GM19452 (cell line): ENCODE data around the gene C1QB.
"Not testable (repeated sequence)": the region's sequence is repeated elsewhere in the genome, so short reads cannot be mapped to it uniquely, and the experiment has no call there.

ENCODE experiments used
- ATAC-seq: cut with Tn5 transposase; IDR thresholded peaks from one replicate; pipeline ENCODE4 v1.9.1; 2021; ENCODE audit not compliant: unreplicated experiment

Gene C1QB

GRCh38 chr1:22691031-22691753, 38.2 kb downstream of the C1QB start:
- no peak for ATAC-seq

GRCh38 chr1:22694172-22694571, 41.1 kb downstream of the C1QB start:
- no peak for ATAC-seq

- ATAC-seq: no peak
Measured at GRCh38 chr1:22696610-22697009, 43.6 kb downstream of the C1QB start.

- ATAC-seq: no peak
Measured at GRCh38 chr1:22697980-22698379, 44.9 kb downstream of the C1QB start.

- ATAC-seq: no peak
Measured at GRCh38 chr1:22699681-22700520, 46.9 kb downstream of the C1QB start.

GRCh38 chr1:22702296-22703085, 49.5 kb downstream of the C1QB start:
- ATAC-seq: no peak

- no peak for ATAC-seq
Measured at GRCh38 chr1:22704440-22705067, 51.5 kb downstream of the C1QB start.

GRCh38 chr1:22705586-22705985, 52.5 kb downstream of the C1QB start:
- ATAC-seq: no peak

- ATAC-seq: not testable (repeated sequence)
Measured at GRCh38 chr1:22706100-22706499, 53.1 kb downstream of the C1QB start.

- ATAC-seq: no peak
Measured at GRCh38 chr1:22708777-22709176, 55.7 kb downstream of the C1QB start.

- no peak for ATAC-seq
Measured at GRCh38 chr1:22709227-22709626, 56.2 kb downstream of the C1QB start.

GRCh38 chr1:22709891-22710700, 57.1 kb downstream of the C1QB start:
- ATAC-seq: no peak

GRCh38 chr1:22710701-22711049, 57.6 kb downstream of the C1QB start, which contains the start of gene EPHB2:
EPHB2 (plus strand) TSS chr1:22710839; CDS start chr1:22710983, 144 bp downstream.
- ATAC-seq: no peak

GRCh38 chr1:22711071-22711470, 58.0 kb downstream of the C1QB start:
- no peak for ATAC-seq
